GM21576 (cell line): Measurements from ENCODE around the gene ADAMTS20.

ENCODE experiments used
- ATAC-seq: cut with Tn5 transposase; IDR thresholded peaks from one replicate; pipeline ENCODE4 v1.9.1; 2021; ENCODE audit warnings: mild to moderate bottlenecking, moderate library complexity; ENCODE audit not compliant: unreplicated experiment

The ADAMTS20 gene

DNA sequence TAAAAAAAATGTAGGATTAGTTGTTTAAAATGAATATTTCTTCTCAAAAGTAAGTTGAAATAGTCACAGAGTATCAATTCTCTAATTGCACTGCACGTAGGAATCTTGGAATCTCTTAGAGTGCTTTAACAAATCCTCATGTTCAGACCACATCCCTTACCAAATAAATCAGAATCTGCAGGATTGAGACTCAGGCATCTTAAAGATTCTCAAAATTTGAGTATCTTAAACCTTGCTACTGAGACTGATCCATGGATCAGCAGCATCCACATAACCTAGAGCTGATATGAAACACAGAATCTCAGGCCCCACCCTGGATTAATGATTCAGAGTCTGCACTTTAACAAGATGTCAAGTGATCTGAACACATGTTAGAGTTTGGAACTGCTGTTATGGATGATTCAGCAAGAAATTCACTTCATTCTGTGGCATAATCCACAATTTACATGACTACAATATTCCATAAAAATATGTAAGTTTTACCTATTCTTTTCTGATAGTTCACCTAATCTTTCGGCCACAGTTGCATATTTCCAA, 58.7 kb downstream of the ADAMTS20 start:
- no peak for ATAC-seq

DNA sequence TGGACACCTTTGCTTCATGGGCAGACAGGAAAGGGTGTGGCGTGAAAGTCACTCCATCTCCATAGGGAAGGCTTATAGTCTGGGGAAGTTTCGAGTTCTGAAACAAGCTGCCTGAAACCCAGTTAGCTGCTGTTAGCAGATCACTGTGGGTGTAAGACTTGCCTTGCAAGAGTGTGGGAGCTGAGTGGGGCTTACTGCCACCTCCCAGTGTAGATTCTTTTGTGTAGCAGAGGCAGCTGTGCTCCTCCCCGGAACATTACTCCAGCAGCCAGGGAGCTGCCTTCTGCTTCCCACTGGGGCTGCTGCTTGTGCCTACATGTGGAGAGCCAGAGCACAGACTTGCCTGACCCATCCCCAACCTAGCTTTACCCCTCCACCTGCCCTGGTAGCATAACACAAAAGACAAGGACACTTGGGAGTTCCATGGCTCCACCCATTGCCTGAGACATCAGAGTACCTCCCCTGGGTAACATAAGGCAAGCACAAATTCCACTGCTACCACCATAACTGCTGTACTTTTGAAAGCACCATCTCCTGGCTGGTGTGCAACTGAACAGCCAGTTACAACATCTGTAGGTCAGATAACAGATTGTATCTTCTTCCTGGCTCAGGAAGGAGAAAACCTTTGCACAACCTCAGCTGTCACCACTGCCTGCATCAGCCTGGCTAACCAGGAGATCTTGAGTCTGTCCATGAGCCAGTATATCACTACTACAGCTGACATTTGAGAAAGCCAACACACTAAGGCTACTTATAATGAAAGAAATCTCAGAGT, 69.5 kb downstream of the ADAMTS20 start:
- no peak for ATAC-seq

DNA sequence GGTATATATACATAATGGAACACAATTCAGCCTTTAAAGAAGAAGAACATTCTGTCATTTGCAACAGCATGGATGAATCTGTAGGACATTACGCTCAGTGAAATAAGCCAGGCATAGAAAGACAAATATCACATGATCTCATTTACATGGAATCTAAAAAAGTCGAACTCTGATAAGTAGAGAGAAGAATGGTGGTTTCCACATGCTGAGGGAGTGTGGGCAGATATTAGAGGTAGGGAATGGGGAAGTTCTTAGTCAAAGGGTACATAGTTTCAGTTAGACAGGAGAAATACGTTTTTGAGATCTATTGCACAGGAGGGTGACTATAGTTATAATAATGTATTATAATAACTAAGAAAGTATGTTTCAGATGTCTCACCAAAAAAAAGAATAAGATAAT, 71.4 kb downstream of the ADAMTS20 start:
- ATAC-seq, result no peak

DNA sequence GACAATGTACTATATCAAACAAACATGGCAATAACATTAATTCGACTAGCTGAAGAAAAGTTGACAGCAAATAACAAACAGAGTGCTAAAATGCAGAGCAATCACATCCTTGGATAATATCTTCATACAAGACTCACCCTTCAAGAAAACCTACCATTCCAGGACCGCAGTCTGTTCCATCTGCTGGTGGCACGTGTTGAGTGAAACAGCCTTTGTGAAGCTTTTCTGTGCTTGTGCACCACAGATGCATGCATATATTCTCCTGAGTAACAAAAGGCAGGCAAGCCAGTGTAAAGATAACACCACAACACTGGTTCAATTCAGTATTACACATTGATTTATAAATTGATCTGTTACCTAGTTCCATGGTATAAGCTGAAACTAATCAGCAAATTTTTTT, 89.3 kb downstream of the ADAMTS20 start:
- no peak for ATAC-seq

DNA sequence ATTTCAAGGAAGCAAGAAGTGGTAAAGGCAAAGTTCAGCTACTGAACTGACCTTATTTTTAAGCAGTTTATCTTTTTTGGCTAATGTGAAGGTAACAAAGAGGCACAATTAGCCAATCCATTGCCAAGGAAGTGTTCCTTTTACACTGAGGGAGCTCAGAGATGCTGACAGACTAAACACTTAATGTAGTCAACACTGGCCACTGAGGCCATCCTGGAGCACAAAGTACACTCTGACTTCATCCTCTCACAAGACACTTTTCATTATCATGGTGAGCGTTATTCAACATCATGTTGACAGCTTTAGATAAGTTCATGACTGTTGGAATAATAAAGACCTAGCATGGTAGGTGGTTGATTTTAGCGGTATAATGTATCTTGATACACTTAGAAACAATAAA, 89.9 kb downstream of the ADAMTS20 start:
- no peak for ATAC-seq

DNA sequence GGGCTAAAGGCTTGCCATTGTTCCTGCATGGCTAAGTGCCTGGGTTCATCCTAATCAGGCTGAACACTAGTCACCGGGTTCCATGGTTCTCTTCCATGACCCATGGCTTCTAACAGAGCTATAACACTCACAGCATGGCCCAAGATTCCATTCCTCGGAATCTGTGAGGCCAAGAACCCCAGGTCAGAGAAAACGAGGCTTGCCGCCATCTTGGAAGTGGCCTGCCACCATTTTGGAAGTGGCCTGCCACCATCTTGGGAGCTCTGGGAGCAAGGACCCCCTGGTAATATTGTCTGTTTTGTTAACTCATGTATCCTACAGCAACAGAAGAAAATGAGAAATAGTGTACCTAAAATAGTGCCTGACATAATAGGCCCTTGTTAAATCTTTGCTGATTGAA, 92.7 kb downstream of the ADAMTS20 start:
- no peak for ATAC-seq

DNA sequence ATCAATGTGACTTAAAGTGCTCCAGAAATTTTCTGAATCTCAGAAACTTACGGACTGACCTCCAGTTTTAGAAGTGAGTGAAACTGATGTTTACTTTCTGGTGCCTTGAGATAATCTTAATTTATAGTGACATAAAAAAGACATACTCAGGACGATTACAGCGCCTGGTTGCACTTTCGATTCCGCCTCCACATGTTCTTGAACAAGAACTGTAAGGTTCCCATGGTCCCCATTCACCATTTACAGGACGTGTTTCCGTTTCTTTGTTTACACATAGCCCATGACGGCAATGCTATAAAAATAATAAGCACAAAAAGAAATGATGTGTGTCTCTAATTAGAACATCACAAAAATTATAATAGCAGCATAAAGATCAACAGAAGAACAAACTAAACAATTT, 98.2 kb downstream of the ADAMTS20 start:
- ATAC-seq, result no peak

DNA sequence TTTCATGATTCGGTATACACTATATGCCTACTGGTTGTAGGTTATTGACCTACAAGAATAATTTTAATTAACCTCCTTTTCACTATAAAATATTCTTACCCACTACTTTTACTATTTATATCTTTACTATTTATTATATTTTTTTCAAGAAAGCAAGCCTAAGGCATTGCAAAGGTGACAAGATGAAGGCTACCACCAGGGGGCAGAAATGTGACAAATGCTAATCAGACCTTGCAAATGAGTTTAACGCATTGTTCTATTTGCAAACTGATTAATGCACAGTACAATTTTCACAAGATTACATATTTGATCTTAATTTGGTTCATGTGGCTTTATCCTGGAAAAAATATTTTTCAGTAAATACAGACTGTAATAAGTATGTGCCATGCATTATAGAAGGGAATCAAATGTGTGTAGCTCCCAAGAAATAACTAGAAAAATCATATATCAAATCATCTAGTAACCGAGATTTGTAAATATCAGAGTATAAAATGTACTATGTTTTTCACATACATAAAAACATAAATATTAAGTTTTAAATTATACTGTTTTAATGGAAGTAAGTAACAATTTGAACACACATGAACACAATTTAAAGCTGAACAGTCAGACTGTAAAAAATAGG, 107.0 kb downstream of the ADAMTS20 start:
- no peak for ATAC-seq

DNA sequence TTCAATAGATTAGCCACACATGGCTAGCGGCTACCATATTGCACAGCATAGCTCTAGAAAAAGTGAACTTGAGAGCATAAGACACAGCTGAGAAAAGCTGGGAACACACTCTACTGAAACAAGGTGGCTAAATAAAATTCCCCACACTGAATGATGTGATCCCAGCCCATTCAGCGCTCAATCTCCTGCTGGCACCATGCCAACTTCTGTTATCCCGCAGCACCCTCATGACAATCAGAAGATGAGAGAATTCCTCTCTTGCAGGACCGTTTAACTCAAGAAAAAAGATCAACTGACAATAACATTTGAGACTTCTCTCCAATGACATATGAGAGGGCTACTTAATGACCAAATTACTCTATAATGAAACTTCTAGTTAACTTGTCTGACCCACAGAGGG, 115.4 kb downstream of the ADAMTS20 start:
- ATAC-seq, result no peak

DNA sequence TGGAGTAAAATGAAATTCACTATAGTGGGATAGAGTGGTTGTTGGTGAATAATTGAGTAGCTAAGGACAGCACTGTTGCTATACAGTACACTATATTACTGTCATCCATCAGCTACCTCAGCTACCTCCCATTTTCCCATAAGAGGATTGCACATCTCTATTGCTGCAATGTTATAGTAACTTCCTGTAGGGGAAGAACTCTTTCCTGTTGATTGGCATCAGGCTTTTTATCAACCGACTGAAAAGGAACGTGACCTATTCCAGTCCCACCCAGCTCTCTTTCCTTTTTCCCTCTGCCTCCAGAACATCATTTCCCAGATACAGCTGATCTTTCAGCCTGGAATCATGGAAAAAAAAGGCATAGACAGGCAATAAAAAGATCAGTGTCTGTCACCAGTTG, 117.4 kb downstream of the ADAMTS20 start:
- no peak for ATAC-seq

DNA sequence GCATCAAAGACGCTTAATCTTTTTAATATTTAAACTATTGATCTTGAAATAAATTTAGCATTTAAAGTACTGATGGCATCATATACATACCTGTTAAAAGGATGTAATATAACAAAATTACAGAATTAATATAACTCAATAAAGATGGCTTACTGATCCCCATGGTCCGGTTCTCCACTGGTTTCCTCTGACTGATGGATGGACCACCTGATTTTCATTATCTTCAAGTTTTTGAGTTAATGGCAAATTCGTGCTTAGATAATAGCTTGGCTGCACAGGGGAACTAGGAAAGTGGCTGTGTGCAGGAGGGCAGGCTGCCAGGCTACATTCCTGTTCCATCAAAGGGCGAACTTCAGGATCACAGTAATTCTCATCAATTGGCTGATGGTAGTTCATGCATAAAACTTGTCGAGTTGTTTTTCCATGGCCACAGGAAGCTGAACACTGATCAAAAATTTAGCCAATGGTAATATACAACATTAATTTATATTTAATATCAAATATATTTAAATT, 123.9 kb downstream of the ADAMTS20 start:
- ATAC-seq, result no peak

DNA sequence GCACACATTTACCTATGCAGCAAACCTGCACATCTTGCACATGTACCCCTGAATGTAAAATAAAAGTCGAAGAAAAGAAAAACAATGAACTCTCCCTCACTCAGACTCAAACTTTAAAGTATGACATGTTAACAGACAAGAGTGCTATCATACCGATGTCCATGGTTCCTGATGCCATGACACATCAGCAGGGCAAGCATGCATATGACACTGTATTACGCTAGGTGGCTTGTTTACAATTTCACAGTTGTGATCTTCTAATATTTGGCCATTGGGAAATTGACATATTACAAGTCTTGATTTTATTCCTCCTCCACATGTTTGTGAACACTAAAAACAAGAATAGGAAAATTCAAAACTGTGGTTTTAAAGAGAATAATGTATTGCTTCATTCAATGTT, 126.6 kb downstream of the ADAMTS20 start:
- ATAC-seq, result no peak

DNA sequence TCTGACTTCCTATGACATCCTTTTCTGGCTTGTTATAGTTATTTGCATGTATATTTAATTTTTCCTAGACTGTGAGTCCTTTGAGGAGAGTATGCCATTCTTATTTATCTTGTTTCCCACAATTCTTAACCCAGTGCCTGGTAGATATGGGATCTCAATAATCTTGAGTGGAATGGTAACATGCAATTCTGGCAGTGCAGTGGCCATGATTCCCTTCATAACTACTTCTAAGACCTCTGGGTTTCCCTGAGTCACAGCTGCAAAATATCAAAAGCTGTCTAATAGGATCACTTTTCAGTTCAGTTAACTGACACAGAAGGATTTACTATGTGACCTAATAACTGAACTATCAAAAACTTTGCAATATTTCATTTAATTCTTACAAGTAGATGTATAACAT, 135.0 kb downstream of the ADAMTS20 start:
- no peak for ATAC-seq

DNA sequence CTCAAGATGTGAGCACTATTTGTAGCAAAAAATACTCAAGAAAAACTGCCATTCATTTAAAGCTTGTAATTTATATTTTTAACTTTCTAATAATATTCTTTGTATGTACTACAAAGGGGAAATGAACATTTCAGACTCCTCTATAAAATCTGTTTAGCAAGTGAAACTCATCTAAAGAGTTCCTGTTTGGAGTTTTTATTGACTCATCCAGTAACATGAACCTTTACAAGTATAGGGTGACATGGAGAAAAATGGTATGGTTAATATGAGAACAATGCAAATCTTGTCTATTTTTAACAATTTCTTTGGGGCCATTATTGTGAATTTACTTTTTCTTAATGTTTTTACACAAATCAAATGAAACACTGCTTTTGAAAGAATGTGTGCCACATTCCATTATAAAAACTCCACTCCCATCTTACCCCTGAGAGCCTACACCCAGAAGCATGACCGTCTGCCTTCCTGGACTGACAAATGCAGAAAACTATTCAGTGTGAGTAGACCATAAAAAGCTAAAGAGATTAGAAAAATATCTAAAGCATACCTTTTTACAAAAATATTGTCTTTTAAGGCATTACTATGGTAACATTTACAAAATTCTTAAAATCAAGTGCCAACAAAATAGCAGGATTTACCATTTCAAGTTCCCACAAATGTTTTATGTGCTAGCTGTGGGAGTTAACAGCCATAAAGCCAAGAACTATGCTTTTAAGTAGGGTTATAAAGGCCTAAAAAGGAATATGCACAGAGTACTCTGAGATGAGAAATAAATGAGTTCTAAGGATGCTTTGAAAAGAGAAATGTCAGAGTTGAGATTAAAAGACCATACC, 144.0 kb downstream of the ADAMTS20 start:
- peak; percentile 59 for ATAC-seq

DNA sequence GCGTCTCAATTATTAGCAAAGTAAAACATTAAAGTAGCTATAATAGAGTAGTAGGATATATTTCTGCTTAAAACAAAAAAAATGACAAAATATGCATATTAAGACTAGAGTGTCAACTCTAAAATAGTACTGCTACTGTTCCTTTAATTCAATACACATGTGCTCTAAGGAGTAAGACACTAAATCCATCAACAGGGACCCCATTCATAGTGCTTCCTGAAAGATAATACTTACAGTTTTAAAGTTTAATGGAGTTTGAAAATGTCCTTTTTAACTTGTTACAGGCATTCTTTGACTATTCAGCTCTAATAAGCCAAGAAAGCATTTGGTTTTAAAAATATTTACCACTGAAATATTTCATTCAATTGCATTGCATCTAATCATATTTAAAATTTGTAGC, 145.2 kb downstream of the ADAMTS20 start:
- no peak for ATAC-seq

DNA sequence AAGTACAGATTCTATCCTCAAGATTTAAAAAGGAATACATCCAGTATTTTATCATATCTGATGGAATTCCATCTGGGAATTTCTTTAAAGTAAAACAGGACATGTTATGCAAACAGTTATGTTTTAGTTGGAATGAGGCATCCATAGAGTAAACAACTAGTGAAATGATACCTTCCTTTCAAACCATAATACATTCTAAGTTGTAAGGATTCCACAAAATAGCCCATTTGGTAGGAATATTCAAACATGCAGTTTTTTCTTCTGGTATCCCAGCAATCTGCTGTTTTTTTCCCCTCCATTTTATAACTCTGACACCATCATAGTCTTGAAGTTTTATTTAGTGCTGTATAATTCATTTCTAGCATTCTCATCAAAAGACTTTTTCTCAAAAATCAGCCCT, 149.6 kb downstream of the ADAMTS20 start:
- no peak for ATAC-seq

DNA sequence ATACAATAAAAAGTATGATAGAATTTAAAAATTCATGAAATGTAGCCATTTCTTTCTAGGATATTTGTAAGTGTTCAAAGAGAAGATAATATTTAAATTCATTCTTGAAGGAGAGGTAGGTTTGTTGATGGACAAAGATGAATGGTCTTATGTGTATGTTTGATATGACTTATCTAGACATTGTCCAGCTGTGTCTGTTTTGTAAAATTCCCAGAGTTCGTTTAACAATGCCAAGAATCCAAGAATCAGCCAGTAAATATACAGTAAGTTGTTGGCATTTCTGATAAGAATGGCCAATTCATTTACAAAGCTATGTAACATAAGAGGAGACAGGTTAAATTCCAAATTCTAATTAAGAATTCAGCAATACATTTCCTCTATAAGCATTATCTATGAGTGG, 150.9 kb downstream of the ADAMTS20 start:
- no peak for ATAC-seq

DNA sequence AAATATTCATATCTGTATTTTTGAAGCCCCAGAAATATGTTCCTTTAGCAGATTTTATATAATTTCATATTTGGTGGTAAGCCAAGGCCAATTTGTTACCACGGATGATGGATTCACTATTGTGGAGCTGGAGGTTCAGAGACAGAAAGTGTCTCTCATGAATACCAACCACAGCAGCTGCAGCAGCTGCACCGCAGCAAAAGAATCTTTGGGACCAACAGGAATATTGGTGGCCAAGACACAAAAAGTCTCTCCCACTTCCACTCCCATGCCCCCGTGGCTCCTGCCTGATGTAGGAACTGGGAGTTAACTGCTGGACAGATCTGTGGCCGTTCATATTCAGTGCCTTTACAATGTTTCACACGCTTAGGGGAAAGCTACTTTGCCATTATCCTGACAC, 155.3 kb downstream of the ADAMTS20 start:
- no peak for ATAC-seq

DNA sequence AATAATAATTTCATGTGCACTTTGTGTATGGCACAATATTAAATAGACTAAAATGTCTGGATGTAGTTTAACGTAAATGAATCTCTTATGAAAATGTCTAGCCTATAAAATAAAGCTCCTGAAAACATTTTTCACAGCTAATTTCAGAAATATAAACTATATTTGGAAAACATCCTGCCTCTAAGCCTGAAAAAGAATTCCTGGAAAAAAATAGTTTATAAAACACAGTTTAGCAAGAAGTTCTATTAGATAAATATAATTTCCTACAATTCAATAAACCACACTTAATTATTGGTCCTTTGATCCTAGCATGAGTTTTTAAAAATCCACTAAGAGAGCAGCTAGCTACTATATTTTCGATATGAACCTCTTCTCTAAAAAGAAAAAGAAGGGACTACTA, 159.9 kb downstream of the ADAMTS20 start:
- no peak for ATAC-seq

DNA sequence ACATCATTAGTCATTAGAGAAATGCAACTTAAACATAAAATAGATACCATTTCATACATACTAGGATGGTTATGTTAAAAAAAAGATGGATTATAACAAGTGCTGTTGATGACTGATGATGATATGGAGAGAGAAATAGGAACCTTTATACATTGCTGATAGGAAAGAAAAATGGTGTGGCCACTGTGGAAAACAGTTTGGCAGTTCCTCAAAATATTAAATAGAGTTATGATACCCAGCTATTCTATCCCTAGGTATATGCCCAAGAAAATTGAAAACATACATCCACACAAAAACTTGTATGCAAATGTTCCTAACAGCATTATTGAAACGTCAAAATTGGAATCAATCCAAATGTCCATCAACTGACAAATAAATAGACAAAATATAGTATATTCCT, 170.1 kb downstream of the ADAMTS20 start:
- no peak for ATAC-seq

DNA sequence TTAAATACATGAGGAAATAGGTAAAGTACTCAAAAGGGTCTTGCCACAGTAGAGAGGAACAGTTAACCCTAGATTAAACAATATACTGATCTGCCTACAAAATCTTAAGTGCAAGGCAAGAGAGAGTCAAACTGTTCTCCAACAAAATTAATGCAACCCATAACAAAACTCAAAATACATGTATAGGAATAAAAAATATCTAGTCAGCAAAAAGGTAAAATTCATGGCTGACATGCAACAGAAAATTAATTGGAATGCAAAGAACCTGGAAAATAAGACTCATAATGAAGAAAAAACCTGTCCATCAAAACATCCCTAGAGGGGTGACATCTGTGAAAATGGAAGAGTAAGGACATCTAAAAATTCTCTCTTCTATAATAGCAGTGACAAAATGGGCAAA, 173.6 kb downstream of the ADAMTS20 start:
- no peak for ATAC-seq
